DMS114 treated with DMSO at 0.1 percent for 48 hours (cell line): Measurements from ENCODE around the gene LYL1.

ENCODE experiments used
- DNase-seq: peaks from one replicate; lab custom pipeline; 2025; ENCODE audit not compliant: unreplicated experiment; lab: John Stamatoyannopoulos, UW

The LYL1 gene

DNA sequence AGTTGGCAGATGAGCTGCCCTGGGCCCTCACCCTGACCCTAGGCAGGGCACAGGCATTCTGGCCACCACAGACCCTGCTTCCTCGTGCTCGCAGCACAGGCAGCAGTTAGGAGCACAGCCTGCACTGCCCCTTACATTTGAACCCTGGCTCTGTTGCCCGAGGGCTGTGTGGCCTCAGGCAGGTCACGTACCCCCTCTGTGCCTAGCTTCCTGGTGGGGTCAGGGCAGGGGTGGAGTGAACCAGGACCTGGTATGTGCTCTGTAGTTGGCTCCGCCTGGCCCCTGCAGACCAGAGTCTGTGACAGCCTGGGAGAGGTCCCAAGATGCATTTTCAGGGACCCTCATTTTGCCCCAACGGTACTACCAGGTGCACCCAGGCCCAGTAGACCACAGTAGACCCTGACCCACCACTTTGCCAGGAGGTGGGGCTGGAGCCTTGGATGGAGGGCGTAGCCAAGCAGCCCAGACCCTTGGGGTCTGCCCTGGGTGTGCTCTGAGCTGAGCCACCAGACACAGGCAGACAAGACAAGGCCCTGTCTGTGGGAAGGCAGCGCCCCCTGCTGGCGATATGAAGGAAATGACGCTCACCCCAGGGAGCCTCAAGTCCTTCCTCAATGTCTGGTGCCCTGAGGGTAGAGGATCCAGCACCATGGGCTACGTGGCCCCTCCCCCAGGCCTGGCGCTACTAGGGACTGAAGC is 9.1 kb downstream of the LYL1 start:
- DNase-seq = peak; percentile 25

DNA sequence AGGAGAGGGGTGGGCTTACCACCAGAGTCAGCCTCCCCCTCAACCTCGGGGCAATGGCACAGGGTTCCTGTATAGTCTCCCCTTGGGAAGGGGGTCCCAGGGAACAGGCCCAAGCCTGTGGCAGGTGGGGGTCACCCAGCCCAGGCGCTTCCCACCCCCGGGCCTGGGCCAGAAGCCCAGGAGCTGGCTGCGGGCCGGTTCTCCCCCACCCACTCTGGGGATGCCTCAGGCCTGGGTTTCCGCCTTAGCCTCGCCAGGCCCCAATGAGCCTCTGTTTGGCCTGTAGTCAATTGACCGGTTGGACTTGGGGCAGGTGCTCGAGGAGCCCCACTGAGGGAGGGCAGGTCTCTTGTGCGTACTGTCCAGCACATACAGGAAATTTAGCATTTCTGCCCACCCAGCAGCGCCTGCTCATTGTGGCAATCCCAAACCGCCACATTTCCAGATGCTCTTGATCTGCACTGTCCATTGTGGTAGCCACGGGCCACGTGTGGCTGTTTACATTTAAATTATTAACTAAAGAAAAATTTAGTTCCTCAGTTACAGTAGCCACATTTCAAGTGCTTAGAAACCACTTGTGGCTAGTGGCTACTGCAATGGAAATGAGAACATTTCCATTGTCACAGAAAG is 9.9 kb downstream of the LYL1 start:
- no peak for DNase-seq

DNA sequence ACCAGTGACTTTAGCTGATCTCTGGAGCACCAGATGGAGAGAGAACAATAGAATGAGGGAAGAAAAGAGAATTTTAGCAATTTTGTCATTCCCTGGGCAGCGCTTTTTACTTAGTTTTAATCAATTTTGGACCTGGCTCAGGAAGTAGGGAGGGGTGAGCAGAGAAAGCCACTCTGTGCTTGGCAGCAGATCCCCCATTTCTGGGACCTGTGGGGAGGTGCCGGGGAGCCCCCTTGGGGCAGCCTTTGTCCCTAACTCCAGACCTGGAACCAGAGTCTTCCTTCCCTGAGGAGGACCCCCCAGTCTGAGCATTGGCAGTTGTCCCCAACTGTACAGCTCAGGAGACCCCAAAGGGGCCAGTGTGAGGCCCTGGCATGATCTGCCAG is 10.5 kb downstream of the LYL1 start:
- no peak for DNase-seq

DNA sequence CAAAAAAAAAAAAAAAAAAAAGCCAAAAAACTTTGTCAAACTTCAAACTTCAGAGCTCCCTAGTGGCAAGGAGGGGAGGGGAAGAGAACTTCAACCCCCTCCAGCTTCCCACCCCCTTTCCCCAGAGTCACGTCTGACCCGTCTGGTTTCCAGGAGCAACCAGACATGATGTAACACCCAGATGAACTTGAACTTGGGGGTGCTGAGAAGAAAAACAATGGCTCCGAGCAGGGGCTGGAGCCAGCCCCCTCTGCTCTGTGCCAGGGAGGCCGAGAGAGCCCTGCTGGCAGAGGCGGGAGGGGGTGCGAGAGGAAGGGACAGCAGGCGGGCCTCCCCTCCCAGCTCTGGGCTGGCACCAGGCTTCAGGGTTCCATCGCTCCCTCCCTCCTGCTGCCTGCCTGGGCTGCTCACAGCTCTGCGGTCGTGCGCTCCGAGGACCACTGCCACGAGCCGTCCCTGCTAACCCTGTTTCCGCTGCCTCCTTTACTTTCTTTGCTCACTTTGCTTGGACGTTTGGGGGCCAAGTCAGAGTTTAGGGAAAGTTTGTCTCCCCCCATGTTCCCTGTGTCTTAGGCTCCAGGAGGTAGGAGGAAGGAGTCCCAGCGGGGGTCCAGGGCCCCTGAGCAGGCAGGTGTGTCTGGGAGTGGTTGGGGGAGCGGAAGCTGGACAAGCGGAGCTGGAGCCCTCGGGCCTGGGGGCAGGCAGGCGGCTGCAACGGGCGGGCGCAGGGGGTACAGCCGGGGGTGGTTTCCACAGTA is 11.1 kb downstream of the LYL1 start:
- no peak for DNase-seq

DNA sequence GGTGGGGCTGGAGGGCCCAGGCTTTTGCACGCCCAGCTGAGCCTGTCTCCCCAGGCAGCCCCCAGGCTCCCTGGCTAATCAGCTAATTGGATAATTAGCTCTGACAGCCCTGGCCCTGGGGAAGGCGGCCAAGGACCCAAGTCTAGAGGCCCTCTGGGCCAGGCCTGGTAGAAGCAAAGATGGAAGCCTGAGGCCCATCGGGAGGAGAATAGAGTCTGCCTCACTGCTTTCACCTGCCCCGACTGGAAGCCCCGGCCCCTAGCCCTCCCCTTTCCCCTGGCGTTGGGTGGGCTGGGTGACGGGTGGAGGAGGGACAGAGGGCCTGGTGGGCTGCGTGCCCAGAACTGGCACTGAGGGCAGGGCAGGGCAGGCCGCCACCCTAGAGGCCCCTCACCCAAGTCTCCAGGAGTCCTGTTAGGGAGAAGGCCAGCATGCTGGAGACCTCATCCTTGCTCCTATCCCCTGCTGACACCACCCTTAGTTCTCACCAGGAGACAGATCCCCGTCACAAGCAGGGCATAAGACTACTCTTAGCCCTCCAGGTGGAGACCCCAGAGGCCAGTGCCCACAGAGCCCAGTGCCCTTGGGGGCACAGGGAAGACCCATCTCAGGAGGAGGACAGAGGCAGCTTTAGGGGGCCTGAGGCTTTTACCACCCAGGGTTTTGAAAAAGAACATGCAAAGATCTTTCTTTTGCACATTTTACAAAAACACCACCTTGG is 12.0 kb downstream of the LYL1 start:
- DNase-seq = no peak

DNA sequence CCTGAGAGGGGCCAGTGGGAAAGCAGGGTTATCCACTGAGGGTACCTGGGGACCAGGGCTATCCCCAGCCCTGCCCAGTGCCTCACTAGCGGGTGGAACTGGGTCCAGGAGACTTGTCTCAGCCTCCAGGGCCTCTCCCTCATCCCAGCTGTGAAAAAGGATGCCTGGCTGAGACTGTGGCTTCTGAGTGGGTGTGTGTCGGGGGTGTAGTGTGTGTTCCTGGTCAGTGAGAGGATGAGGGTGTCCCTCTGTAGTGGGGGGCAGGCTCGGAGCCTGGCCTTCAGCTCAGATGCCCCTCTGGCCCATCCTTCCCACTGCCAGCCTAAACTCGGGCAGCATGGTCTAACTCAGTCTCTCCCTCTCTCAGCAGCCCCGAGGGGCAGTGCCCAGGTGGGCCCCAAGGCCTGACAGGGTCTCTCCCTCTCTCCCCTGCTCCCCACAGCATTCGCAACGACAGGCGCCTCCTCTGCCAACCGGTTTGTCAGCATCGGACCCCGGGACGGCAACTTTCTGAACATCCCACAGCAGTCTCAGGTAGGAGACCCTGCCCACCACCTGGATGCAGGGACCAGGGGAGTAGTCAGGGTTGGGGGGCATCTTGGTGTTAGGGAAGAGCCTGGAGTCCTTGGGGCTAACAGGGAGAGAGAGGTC is 12.7 kb downstream of the LYL1 start:
- no peak for DNase-seq

DNA sequence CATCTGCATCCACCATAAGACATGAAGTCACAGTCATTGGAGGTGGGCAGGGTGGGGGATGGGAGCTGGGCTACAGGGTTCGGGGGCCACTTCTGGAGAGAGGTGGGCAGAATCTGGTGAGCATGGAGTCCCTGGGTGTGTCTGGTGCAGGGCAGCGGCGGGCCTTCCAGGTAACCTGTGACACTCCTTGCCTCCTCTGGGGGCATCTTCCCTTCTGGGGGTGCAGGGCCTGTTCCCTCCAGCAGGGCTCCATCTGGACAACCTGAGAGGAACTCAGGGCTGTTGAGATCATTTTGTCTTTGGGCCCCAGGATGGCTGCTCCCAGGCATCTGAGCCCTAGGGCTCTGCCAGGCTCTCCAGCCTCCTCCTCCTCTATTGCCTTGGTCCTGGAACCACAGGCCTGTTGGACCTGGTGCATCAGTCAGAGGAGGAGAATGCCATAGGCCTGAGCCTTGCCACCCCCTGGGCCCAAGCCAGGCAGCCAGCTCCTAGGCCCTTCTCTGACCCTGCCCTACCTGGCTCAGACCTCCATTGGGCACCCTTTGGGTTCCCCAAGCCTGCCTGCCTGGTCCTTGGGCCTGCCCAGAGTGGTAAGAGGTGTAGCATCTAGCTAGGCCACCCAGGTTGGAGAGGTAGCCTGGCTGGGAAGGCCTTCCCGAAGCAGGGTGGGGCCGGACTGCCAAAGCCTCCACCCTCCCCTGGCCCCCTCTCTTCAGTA is 13.4 kb downstream of the LYL1 start:
- DNase-seq = no peak

DNA sequence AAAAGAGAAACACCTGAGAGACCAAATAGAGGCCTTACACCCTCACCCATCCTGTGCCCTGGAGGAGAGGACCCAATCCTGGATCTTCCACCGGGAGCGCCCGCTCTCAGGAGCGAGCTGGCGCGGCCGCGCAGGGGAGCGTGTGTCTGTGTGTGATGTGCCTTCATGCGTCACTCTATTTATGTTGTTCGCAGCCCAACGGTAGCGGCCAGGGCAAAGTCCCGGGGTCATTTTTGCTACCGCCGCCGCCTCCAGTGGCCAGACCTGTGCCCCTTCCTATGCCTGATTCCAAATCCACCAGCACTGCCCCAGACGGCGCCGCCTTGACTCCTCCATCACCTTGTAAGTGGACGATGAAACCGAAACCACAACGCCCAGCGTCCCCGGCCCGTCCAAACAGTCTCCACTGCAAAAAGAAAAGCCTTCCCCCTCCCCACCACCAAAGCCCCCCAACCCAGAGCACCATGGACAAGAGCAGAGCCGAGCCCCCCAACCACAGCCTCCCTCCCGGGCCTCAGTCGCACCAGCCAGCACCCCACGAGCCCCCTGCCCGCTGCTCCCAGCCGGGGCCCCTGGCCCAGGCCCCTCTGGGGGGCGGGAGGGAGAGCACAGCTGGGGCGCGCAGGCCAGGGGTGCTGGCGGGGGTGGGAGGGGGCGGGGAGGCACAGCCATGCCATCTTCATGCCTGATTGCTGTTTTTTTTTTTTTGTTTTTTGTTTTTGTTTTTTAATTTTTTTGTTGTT is 14.7 kb downstream of the LYL1 start:
- DNase-seq = no peak

DNA sequence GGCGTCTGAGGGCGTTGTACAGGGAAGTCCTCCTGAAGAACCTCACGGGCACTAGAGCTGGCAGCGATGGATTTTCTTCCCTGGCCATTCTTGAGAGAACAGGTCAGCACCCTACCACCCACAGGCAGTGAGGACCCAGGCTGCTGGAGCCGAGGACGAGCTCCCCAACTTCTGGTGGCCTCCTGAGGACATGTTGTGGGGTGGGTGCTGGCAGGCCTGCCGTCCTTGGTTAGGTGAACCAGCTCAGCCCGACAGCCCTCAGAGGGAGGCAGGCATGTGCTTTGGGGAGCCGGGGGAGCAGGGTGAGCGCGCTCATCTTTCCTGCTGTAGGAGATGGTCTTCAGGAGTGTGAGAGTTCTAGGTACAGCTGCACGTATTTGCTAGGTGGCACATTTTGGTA is 15.4 kb downstream of the LYL1 start:
- no peak for DNase-seq

DNA sequence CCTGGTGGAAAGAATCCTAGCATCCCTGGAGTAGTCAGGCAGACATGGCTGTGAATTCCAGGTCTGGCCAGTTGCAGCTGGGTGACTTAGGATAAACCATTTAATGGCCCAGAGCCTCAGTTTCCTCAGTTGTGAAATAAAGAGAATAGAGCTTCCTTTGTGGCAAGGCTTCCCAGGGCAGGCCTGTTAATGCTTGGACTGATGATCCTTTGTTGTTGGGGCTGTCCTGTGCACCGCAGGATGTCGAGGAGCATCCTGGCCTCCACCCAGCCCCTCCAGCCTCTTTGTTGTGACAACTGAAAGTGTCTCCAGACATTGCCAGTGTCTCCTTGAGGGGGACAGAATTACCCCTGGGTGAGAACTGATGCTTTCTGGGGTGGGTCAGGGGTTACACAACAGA is 16.3 kb downstream of the LYL1 start:
- DNase-seq = no peak

DNA sequence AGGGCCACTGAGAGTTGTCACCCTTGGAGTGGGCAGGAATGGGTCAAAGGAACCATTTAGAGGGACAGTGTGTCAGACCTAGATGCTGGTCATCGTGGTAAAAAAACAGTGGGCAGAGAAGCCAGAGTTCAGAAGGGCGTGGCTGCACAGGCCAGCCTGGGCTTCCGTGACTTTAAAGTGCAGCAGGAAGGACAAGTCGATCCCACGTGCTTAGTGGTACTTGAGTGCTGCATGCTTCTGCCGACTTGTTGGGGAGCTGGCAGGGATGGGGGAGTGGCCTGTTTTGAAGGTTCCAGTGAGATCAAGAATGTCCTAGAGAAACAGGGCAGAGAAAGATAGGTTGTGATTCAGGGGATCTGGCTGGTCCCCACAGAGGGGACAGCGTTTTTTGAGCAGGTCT is 17.0 kb downstream of the LYL1 start:
- DNase-seq = no peak

DNA sequence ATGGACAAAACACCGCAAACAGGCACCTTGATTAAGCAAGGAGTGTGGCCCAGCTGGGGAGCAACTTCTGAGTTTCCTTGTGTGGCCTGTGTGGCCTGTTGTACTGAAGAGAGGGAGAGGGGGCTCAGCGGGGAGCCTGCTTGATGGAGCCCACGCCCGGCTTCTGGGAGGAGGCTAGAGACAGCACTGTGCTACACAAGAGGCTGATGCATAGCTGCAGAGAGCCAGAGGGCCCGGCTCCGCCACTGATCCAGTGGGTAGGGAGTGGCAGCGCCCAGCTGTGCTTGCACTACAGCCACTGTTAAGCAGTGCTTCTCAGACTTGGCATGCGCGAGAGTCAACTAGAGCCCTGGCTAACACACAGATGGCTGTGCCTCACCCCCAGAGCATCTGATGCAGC is 19.0 kb downstream of the LYL1 start:
- DNase-seq = no peak

DNA sequence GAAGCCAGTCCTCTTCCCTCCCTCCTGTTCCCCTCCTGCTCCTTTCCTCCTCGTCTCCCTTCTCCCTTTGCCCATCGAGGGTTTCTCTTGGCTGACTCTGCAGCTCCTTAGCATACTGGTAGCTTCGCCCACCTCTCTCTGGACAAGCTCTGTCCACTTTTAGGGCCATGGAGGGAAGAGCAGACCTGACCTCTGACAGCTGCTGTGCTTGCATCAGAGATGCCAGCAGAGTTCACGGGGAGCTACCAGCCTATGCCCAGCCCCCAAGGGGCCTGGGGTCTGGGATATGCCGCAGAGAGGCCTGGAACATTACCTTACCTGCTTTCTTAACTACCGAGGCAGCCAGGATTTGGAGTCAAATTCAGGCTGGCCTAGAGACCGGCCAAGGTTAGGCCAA is 19.7 kb downstream of the LYL1 start:
- DNase-seq = no peak

DNA sequence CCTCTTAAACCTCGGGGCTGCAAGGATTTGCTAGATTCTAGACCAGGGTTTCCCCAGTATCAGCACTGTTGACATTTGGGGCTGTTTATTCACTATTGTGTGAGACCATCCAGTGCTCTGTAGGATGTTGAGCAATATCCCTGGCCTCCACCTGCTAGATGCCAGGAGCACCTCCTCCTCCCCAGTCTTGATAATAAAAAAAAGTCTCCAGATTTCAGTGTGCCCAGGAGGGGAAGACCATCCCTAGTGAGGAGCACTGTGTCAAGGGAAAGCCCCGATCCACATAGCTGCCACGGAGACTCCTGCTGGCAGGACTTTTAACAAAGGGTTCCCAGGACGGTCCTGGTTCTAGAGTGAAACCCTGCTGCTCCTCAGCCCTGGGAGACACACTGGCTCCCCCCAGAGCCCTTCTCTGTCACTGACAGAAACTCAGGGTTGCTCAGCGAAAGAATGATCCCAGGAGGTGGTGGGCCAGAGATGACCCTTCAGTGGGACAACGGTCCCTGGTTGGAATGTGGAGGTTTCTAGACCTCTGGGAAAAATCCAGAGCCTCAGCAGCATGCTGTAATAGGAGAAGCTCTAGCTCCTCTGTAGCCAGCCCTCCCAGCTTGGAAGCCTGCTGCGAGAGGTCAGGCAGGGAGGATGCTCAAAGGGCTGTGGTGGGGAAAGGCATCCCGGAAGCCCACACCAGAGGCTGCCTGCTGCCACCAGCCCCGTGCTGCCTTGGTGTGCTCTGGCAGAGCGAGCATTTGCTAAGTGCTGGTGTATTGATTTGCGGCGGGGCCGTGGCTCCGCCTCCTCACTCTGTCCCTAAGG is 20.3 kb downstream of the LYL1 start:
- DNase-seq = no peak

DNA sequence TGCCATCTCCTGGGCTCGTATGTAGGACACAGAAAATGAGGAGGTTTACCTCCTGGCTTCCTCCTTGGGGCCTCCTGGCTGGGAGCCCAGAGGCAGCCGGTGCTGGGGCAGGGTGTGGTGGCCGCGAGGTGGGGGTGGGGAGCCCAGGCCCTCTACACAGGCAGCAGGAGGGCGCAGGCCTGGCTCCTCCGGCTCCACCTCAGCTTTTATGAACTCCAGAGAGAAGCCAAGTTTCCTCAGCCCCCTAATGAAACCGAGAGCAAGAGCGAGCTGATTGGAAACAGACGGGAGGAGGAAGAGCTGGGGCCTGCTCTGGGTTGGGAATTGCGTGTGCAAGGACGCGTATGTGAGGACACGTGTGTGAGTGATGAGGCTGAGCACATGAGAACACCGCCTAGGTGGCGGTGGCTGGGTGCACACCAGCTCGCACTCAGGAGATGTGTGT is 23.1 kb downstream of the LYL1 start:
- DNase-seq = no peak

DNA sequence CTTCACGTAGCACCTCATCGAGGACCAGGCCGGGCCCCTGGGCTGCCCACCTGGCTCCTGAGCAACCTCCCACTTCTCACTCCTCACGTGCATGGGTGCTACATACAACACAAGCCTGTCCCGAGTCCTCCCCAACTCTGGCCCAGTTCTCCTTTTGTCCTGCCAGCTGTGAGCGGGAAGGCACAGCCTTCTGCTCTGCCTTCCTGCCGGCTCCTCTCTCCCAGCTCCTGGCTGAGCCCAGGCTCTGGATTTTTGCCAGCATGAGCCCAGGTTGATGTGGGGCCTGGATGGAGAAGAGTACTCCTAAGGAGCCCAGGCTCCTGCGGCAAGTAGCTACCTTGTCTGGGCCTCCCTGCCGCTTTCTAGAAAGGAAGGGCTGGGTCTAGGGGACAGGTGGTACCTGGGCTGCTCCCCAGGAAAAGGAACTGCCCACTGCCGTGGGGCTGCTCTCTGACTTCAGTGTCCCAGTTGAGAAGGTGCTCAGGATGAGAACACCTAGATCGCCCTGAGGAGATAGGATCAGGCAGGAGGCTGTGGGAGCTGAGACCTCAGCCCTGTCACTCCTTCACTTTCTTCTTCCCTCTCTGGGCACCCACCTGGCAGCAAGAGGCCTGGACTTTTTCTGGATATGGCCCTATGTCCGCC is 23.6 kb downstream of the LYL1 start:
- no peak for DNase-seq

DNA sequence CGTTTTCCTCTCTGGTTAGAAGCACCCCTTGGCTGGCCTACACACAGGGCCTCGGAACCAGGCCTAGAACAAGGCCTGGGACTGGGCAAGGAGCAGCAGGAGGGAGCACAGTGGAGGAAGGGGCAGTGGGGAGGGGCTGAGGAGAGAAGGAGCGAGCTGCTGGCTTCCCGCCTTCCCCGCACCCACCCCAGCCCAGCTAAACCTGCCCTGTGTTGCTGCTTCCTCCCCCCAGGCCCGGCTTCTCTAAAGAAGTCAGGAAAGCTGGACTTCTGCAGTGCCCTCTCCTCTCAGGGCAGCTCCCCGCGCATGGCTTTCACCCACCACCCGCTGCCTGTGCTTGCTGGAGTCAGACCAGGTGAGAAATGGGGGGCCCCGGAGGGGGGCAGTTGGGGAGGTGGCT is 24.3 kb downstream of the LYL1 start:
- DNase-seq = no peak

DNA sequence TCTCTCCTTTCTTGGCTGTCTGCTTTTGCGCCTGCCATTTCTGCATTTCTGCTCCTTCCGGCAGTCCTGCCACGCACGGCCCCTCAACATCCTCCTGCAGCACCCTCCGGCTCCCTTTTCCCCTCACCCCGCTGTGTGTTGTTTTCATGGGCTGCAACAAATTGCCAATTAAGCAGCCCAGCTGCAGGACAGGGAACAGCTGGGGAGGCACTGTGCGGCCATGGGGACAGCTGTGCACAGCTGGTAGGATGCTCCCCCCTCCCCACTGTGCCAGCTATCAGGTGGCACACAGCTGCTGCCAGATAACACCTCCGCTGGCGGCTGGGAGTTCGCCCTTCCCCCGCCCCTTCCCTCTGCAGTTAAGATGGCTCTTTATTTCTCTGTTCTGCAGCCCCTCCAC is 25.4 kb downstream of the LYL1 start:
- no peak for DNase-seq

DNA sequence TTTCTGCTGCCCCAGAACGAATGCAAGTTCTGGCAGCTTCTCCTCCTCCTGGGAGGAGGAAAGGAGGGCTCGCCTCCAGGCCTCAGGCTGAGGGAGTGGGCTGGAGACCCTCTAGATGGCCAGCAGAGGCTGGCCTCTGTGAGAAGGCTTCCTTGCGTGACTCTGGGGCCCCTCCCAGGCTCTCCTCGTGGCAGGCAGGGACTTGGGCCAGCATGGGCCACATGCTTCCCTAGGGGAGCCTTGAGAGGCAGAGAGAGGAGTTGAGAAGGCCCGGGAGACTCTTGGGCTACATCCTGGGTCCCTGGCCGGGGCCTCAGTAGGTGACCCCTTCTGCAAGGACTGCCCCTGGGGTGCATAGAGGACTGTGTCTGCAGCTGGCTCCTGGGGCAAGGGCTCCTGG is 25.9 kb downstream of the LYL1 start:
- no peak for DNase-seq
